Right ventricle myocardium superior (tissue), 1 donor: ENCODE data around the gene LINC01488. TPM values are rescaled to one million over a fixed set of nuclear protein-coding genes. Genes with fewer than 3 reads are reported as not detected.

Experiments
- ATAC-seq: fragments of 200-7000 bp; cut with Tn5 transposase; one replicate; pipeline ENCODE4 v1.9.1; 2020; ENCODE audit warnings: mild to moderate bottlenecking; ENCODE audit not compliant: poor library complexity
- DNase-seq: peaks from one replicate; pipeline ENCODE4 v3.0.0-alpha.2; 2020
- intact Hi-C: fragments of 100-400 bp; cut with DNase I; formaldehyde crosslinking; loops from one replicate; pipeline ENCODE4 v1.11.2; 2022
- total RNA-seq: library from RNA; stranded (reverse); fragmentation: NEBNext Ultra II Directional; extraction: Animal tissue kit (Norgen Biotek cat#: 25700); gene quantifications from one replicate; pipeline ENCODE4 v1.2.1, GENCODE V29; 2021
- donor health status: DM: no; HTN: yes; CAD: no; lungs with severe emphysema.

Gene LINC01488
- total RNA-seq, 1 donor from 2014 or later, result 0.22 TPM

DNA sequence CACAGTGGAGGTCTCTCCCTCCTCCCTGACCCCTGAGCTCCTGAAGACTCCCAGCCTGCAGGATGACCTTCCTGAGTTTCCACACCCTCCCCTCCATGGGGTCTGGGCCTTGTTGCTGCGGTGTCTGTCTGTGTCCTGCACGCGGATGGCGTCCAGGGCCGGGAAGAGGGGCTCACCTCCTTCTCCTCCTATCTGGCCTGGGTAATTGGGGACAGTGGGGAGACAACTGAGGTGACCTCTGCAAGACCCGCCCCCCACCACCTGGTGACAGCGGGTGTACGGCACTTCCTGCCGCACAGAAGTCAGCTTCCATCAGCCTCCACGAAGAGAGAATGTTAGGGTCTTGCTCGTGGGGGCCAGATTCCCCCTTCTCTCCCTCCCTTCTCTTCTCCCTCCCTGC lies 31.7 kb downstream of the LINC01488 start:
- no peak for ATAC-seq

DNA sequence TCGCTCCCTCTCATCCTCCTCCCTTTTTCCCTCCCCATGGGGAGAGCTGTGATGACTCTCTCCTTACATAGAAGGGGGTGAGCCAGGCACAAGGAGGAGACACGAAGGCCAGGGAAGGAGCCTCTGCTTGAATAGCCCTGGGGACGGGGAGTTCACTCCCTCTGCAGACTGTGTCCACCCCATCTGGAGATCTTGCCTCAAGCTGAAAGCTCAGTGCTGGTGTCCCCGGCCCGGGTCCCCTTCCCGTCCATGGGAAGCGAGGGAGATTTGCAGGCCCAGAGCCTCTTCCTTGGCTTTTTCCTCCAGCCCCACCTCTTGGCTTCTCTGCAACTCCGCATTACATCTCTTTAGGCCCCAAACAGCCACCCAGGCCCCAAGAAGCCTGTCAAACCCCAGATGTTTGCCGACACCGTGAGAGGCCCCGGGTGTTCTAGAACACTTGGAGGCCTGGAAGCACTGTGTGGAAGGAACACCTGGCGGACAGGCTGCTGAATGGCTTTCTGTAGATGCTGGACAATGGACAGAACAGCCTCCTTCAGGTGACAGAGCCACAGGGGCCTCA lies 32.3 kb downstream of the LINC01488 start:
- intact Hi-C loops, result no loop called here
- no peak for ATAC-seq
- no peak for DNase-seq

More for the DNA sequence above, 31.7 kb downstream of the LINC01488 start:
- DNase-seq, result no peak
- intact Hi-C loops, result no loop called here

DNA sequence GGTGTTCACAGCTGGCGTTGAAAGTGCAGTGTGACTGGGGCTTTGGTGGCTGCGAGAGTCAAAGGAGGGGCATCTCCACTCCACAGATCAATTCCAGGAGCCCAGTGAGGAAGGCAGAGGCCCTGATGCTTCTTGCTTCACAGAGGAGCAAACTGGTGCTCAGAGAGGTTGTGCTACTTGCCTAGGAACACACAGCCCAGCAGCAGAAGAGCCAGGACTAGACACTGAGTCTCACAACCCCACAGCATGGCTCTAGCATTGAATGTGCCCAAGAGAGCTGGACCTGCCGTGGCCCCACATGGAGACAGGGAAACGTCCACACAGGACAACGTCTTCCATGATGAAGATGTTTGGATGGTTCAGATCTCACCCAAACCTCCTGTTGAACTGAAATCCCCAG lies 33.3 kb downstream of the LINC01488 start:
- ATAC-seq, result no peak
- intact Hi-C loops, result no loop called here
- no peak for DNase-seq

DNA sequence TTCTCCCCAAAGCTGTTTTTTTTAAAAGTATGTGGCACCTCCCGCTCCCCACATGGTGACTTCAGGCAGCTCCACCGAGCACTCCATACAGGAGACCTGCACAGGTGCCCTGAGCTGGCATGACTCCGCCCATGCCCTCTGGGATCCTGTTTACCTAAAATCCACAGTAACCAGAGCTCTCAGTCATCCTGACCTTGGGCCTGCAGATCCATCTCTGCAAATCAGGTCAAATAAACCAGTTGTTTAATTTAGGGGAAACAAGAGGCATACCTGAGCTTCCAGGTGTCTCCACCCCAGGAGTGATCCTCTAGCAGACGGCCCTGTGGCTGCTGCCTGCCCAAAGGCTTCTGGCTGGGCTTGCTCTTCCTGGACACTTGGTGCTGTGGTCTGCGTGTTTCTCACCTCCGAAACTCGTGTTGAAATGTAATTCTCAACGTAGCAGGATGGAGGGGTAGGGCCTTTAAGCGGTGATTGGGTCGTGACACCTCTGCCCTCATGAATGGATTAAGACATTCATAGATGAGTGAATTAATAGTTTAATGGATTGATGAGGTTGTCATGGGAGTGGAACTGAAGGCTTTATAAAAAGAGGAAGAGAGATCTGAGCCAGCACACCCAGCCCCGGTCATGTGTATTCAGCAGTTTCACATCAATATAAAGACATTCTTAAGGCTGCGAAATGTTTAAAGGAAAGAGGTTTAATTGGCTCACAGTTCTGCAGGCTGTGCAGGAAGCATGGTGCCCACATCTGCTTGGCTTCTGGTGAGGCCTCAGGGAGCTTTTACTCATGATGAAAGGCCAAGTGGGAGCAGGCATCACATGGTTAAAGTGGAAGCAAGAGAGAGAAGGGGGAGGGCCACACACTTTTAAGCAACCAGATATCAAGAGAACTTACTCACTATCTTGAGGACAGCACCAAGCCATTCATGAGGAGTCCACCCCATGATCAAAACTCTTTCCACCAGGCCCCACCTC lies 34.1 kb downstream of the LINC01488 start:
- ATAC-seq (no peak), DNase-seq (no peak)
- intact Hi-C loops, result no loop called here

DNA sequence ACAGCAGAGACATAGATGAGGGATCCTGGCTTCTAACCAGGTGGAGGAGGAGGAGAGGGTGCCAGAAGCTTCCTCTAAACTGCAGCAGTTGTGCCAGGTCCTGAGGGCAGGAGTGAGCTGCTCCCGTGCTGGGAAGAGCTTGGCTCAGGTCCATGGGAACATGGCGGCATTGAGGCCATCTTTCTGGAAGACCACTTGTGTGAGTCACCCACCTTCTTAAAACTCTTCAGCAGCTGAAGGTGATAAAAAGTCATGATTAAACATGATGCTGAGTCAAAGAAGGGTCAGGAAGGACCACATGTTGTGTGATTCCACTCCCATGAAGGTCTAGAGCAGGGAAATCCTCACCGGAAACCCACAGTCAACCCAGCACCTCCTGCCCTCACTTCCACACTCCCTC lies 35.1 kb downstream of the LINC01488 start:
- no peak for DNase-seq
- intact Hi-C loops, result no loop called here
- ATAC-seq, result no peak

DNA sequence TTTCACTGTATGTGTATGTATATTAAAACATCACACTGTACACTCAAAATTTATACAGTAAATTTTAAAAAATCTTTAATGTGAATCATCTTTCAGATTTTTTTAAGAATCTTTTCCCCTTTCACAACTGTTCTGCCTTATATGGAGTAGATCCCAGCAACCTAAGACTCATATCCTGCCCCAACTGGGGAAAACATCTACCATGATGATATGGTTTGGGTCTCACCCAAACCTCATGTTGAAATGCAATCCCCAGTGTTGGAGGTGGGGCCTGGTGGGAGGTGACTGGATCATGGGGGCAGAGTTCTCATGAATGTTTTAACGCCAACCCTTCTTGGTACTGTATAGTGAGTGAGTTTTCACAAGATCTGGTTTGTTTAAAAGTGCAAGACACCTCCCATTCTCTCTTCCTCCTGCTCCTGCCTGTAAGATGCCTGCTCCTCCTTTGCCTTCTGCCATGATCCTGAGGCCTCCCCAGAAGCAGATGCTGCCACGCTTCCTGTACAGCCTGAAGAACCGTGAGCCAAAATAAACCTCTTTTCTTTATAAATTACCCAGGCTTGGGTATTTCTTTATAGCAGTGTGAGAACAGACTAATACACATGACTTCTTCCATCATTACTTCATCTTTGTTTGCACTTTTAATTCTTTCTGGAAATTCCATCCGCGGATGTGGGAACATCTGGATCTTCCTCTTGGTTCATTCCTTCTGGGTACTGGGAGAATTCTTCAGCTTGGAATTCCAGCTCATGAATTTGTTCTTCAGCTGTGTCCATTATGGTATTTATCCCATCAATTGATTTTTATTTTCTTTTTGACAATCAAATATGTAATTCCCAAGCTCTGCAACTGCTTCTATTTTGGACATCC lies 36.9 kb downstream of the LINC01488 start:
- ATAC-seq (no peak), DNase-seq (no peak)
- intact Hi-C loops, result no loop called here

DNA sequence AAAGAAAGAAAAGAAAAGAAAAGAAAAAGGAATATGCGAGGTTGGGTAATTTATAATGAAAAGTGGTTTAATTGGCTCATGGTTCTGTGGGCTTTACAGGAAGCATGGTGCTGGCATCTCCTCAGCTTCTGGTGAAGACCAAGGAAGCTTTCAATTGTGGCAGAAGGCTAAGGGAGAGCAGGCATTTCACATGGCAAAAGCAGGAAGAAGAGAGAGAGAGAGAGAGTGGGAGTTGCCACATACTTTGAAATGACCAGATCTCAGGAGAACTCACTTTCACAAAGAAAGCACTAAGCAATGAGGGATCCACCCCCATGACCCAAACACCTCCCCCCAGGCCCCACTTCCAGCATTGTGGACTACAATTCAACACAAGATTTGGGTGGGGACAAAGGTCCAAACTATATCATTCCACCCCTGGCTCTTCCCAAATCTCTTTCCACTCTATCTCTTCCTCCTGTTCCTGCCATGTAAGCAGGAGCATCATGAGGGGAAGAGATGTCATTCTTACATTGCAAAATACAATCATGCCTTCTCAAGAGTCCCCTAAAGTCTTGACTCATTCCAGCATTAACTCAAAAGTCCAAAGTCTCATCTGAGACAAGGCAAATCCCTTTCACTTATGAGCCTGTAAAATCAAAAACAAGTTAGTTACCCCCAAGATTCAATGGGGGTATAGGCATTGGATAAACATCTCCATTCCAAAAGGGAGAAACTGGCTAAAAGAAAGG lies 38.9 kb downstream of the LINC01488 start:
- DNase-seq, result no peak
- intact Hi-C loops, result no loop called here

DNA sequence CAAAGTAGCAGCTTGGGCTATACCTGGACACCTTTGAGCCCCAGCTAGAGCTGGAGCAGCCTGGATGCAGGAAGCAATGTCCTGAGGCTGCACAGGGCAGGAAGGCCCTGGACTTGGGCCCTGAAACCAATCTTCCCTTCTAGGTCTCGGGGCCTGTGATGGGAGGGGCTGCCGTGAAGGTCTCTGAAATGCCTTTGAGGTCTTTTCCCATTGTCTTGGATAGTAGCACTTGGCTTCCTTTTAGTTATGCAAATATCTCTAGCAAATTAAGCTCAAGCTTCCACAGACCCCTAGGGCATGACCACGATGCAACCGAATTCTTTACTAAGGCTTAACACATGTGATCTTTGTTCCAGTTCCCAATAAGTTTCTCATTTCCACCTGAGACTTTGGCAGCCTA lies 40.0 kb downstream of the LINC01488 start:
- ATAC-seq (no peak), DNase-seq (no peak)
- intact Hi-C loops, result no loop called here

More for the DNA sequence above, 38.9 kb downstream of the LINC01488 start:
- ATAC-seq, result no peak

DNA sequence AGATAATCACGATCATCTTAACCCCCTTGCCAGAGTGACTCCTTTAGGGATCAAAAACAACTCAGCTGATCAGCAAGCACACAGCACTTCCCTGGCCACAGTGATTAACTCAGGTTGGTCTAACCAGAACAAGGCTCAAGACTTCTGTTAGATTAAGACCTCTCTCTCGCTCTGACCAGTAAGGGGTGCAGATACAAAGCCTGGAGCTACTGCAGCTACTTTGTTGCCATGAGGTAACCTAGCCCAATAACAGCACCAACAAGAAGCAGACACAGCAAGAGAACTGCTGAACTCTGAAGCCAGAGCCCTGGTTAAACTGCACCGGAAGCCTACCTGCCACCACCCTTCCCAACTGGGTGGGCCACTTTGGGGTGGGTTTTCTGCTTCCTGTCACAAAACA lies 42.0 kb downstream of the LINC01488 start:
- intact Hi-C loops, result no loop called here

DNA sequence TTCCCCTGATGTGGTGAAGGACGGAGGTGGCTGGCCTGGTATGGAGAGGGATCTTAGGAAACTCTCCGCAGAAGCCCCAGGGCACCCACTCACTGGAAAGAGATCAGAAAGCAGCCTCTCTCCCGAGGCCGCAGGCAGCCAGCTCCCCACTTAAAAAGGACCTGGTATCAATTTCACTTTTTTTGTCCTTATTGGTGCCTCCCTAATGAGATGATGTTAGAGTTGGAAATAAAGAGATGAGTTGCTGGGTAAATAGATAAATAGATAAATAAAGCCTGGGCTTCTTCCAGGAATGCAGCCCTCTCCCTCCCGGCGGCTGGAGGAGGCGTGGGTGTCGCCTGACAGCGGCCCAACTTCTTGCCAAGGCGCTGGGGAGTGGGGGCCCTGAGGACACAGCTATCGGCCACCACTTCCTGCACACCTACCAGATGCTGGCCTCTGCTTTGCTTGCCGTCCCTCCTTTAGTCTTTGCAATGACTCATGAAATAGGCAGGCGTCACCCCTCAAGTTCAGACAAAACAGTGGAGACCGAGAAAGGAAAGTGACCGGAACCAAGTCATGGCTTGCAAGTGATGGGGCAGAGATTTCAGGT lies 42.9 kb downstream of the LINC01488 start:
- intact Hi-C loops, result no loop called here
- no peak for DNase-seq
- no peak for ATAC-seq

More for the DNA sequence above, 42.0 kb downstream of the LINC01488 start:
- DNase-seq (no peak), ATAC-seq (no peak)

DNA sequence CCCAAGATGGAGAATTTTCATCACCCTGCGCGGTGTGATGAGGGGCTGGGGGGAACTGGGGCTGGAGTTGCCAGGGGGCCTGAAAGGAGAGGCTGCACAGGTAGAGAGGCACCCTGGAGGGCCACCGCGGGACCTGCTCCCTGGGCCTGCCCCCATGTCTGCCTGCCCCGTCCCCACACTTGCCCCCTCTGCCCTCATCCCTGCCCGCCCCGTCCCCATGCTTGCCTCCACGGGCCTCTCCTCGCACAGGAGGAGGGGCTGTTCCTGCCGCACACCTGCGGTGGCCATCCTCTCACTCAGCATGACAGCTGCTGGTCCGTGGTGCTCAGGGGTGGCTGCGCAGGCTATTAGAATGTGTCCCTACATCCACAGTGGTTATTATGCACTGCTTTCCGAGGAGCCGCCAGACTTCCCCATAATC lies 43.5 kb downstream of the LINC01488 start:
- intact Hi-C loops, result no loop called here
- ATAC-seq (no peak), DNase-seq (no peak)

DNA sequence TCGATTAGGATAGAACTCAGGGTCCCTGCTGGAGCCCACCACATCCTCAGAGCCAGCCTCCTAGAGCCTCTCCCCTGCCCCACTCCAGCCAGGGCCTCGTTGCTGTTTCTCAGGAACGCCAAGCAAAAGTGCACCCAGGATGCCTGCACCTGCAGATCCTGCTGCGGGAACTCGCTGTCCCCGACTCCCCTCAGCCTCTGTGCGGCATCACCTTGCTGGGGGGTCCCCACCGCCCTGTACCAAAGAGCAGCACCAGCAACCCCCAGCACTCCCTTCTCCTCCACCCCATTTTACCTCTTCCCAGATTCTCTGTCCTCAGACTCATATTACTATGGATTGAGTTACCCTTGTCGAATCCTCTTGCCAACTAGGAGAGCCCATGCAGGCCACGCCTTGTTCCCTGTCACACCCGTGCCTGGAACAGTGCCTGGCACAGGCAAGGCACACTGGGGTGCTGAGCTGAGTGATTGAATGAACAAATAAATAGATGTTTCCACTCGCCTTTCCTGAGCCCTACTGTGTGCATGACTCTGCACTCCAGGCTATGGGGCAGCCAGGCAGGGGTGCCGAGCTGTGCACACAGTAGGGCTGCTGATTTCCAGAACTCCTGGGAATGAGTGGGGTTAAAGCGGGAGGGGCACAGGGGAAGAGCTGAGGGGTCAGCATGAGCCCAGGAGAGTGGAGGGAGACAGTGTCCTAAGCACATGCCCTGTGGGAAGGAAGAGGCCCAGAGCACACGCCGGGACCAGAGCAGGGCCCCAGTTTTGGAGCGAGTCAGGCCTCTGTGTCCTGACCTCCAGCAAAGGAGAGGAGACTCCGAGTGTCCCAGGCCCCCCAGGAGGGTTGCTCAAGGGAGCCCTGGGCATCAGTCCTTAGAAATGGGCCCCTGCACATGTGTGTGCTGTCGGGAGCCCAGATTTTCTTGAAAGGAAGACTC lies 44.3 kb downstream of the LINC01488 start:
- ATAC-seq (no peak), DNase-seq (no peak)
- intact Hi-C loops, result no loop called here

DNA sequence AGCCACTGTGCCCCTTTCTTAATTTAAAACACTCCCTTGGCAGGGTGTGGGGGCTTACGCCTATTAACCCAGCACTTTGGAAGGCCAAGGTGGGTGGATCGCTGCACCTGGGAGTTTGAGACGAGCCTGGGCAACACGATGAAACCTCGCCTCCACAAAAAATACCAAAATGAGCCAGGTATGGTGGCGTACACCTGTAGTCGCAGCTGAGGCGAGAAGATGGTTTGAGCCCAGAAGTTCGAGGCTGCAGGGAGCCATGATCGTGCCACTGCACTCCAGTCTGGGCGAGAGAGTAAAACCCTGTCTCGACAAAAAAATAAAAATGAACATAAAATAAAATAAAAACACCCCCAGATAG lies 45.0 kb downstream of the LINC01488 start:
- DNase-seq, result no peak
- intact Hi-C loops, result no loop called here
- ATAC-seq, result no peak

DNA sequence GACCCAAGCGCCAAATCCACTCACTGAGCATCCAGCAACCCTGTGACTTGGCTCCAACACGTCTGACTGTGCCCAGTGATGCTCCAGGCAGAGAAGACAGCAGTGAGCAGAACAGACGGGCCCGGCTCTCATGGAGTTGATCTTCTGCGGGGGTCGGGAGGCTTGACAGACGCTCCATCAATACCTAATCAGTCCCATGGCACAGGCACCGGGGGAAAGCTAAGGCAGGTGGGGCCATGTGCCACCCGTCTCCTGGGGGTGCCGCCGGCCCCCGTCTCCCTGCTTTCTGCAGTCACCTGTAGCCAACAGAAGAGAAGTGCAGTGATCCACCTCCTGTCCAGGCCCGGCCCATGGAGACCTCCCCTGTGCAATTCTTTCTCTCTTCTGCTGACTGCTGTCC lies 47.5 kb downstream of the LINC01488 start:
- DNase-seq (no peak), ATAC-seq (no peak)
- intact Hi-C loops, result no loop called here

DNA sequence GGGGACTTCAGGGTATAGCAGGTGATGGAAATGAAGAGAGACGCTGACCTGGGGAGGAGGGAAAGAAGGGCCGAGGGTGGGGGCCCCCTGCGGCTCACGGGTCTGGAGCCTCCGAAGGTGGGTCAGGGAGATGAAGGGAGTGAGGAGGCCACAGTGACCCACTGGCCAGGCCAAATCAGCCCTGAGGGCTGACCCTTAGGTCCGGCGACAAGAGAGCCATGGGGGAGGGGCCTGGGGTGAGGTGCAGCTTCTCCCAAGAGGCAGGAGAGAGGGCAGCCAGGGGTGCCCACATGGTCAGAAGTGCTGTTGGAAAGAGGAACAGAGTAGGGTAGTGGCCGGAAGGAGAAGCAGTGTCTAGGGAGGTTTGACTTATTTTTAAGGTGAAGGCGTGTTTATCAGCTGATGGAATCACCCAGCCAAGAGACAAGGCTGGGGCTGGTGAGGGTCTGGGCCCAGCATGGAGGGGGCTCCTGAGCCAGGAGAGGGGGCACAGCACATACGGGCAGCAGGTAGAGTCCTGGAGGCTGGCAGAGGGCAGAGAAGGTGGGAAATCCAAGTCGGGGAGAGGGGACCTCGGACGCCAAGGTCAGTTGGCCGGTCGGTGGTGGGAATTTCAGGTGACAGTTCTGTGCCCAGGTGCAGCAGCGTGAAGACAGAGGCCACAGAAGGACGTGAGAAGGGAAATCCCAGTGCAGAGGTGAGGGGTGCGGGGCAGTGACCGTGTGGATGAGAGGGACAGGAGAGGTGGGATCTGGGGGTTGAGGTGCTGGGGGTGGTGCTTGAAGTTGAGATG lies 49.0 kb downstream of the LINC01488 start:
- ATAC-seq (no peak), DNase-seq (no peak)
- intact Hi-C loops, result no loop called here

DNA sequence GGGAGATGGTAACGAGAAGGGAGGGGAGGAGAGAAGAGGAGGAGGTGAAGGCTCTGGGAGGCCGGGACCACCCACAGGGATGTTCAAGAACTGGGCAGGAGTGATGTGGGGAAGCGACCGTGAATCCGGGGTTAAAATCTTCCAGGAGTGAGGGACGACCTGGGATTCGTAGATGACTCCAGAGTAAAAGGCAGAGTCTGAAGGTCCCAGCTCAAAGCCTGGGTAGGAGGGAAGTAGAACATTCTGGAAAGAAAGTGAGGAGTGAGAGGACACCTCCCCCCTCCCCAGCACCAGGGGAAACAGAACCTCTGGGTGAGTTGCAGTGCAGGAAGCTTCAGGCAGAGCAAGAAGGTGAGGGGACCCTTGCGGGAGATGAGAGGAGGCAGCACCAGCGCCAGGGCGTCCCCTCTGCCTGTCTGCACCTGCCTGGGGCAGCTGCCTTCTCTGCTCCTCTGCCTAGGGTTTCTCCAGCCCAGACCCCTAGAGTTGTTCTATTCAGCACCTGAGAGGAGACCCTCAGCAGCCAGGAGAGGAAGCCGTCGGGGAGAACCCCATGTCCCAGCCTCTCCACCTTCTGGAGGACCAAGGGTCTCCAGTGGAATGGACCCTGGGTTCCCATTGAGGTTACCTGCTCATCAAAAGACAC lies 49.7 kb downstream of the LINC01488 start:
- no peak for DNase-seq
- ATAC-seq, result no peak
- intact Hi-C loops, result no loop called here
